ENCODE data around the gene KCTD16.

KCTD16 gene

GRCh38 chr5:144484124-144484897 lies 313.6 kb downstream of the KCTD16 start:
- TF ChIP-seq, protein P1, sequence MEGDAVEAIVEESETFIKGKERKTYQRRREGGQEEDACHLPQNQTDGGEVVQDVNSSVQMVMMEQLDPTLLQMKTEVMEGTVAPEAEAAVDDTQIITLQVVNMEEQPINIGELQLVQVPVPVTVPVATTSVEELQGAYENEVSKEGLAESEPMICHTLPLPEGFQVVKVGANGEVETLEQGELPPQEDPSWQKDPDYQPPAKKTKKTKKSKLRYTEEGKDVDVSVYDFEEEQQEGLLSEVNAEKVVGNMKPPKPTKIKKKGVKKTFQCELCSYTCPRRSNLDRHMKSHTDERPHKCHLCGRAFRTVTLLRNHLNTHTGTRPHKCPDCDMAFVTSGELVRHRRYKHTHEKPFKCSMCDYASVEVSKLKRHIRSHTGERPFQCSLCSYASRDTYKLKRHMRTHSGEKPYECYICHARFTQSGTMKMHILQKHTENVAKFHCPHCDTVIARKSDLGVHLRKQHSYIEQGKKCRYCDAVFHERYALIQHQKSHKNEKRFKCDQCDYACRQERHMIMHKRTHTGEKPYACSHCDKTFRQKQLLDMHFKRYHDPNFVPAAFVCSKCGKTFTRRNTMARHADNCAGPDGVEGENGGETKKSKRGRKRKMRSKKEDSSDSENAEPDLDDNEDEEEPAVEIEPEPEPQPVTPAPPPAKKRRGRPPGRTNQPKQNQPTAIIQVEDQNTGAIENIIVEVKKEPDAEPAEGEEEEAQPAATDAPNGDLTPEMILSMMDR (IDR thresholded peaks at IDR 0.05; ENCODE audit: extremely low read depth, insufficient read depth, missing control alignments): no peak
- in situ Hi-C loops (cut with MboI; ENCODE audit: low pct_unique_long_range_greater_than_20kb, low sequenced_read_pairs, unreplicated experiment): no loop called here
- no peak for DNase-seq (ENCODE audit: low spot score)

- in situ Hi-C loops (cut with MboI; ENCODE audit: low pct_unique_long_range_greater_than_20kb, low sequenced_read_pairs, unreplicated experiment): no loop called here
- DNase-seq (ENCODE audit: low spot score): no peak
- TF ChIP-seq, protein P1 (IDR thresholded peaks at IDR 0.05; ENCODE audit: extremely low read depth, insufficient read depth, missing control alignments): no peak
These were observed 314.9 kb downstream of the KCTD16 start for GRCh38 chr5:144485540-144485939.

- in situ Hi-C loops (cut with MboI; ENCODE audit: low pct_unique_long_range_greater_than_20kb, low sequenced_read_pairs, unreplicated experiment): no loop called here
- TF ChIP-seq, protein P1 (IDR thresholded peaks at IDR 0.05; ENCODE audit: extremely low read depth, insufficient read depth, missing control alignments): no peak
- DNase-seq (ENCODE audit: low spot score): no peak
These were observed 316.5 kb downstream of the KCTD16 start for GRCh38 chr5:144487207-144487606.

DNA sequence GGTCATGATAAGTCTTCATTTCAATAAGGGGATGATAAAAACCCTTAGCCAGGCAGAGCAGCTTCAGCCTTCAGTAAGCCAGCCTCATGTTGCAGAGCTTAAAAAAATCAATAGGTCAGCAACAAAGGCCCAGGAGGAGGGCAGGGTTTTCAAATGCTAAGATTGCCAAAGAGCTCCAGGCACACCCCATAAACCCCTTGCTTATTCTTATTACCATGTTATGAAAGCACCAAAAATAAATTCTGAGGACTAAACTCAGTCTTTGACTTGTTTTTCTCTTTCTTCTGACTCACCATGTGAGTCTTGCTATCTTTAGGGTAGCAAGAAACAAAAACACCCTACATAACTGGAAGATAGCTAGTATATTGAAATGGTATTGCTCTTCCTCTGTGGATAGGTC lies 317.1 kb downstream of the KCTD16 start:
- DNase-seq (ENCODE audit: low spot score): no peak
- in situ Hi-C loops (cut with MboI; ENCODE audit: low pct_unique_long_range_greater_than_20kb, low sequenced_read_pairs, unreplicated experiment): no loop called here
- TF ChIP-seq, protein P1 (IDR thresholded peaks at IDR 0.05; ENCODE audit: extremely low read depth, insufficient read depth, missing control alignments): no peak

DNA sequence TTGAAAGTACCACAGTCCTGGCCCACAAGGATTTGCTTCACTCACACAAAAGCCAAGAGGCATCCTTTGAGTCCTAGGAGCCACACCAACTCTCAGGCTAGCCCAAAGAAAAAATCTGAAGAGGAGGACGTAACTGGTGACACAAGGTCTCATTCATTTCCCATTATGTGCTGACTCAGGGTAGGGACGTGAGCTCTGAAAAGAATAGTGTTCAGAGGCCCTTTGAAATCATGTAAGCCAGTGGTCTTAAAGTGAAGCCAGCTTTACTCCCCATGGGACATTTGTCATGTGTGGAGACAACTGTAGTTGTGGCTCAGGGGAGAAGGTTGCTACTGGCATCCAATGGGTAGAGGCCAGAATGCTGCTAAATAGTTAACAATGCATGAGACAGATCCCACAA lies 332.4 kb downstream of the KCTD16 start:
- in situ Hi-C loops (cut with MboI; ENCODE audit: low pct_unique_long_range_greater_than_20kb, low sequenced_read_pairs, unreplicated experiment): no loop called here
- DNase-seq (ENCODE audit: low spot score): no peak
- TF ChIP-seq, protein P1 (IDR thresholded peaks at IDR 0.05; ENCODE audit: extremely low read depth, insufficient read depth, missing control alignments): no peak

DNA sequence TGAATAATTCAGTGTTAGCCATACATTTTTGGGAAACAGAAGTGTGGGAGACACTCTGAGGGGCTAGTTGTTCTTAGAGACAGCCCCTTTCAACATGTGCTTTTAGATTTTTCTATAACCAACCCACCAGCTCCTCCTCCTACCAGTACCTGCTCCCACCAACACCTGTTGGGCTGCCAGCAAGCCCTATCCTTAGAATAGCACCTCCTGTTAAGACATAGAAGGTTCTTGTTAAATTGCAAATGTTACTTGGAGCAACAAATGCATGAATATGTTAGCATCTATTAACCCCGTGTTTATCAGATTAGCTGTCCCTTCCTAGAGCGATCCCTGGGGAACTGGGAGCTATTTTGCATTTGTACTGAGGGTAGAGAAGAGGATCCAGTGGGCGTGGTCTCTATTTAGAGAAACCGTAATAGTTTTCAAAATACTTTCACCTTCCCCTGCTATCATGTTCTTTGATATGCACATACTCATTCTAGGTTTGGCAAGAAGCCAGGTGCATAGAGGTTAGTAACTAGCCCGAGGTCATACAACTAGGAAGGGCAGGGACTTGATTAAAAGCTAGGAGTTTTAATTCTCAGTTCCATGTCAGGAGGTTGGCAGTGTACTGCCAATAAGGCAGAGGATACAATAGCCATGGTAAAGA lies 334.4 kb downstream of the KCTD16 start:
- TF ChIP-seq, protein P1 (IDR thresholded peaks at IDR 0.05; ENCODE audit: extremely low read depth, insufficient read depth, missing control alignments): no peak
- in situ Hi-C loops (cut with MboI; ENCODE audit: low pct_unique_long_range_greater_than_20kb, low sequenced_read_pairs, unreplicated experiment): no loop called here
- DNase-seq (ENCODE audit: low spot score): no peak
